ENCODE data around the gene LRRTM2.

LRRTM2 gene

GRCh38 chr5:138889994-138890393, 14.9 kb upstream of the LRRTM2 start:
- H3K4me3 ChIP-seq (ENCODE audit: low read depth, low read length): no peak overlapping the region
- TF ChIP-seq CTCF (IDR thresholded peaks at IDR 0.05; ENCODE audit: low read depth, low read length, missing control alignments): no peak
- in situ Hi-C loops (cut with HindIII; ENCODE audit: low sequenced_read_pairs): loop anchor here (5.0 kb wide), 1 partner anchor 43 kb away; no protein-coding TSS in a partner anchor
- DNase-seq (ENCODE audit: low read depth): no peak

- no peak for TF ChIP-seq CTCF (IDR thresholded peaks at IDR 0.05; ENCODE audit: low read depth, low read length, missing control alignments)
- DNase-seq (ENCODE audit: low read depth): no peak
- in situ Hi-C loops (cut with HindIII; ENCODE audit: low sequenced_read_pairs): no loop called here
- no peak overlapping the region for H3K4me3 ChIP-seq (ENCODE audit: low read depth, low read length)
Observed at GRCh38 chr5:138884554-138884953, 9.4 kb upstream of the LRRTM2 start.

GRCh38 chr5:138884094-138884493, 9.0 kb upstream of the LRRTM2 start:
- no peak for DNase-seq (ENCODE audit: low read depth)
- in situ Hi-C loops (cut with HindIII; ENCODE audit: low sequenced_read_pairs): no loop called here
- TF ChIP-seq CTCF (IDR thresholded peaks at IDR 0.05; ENCODE audit: low read depth, low read length, missing control alignments): no peak
- H3K4me3 ChIP-seq (ENCODE audit: low read depth, low read length): no peak overlapping the region

- no peak overlapping the region for H3K4me3 ChIP-seq (ENCODE audit: low read depth, low read length)
- in situ Hi-C loops (cut with HindIII; ENCODE audit: low sequenced_read_pairs): no loop called here
- no peak for DNase-seq (ENCODE audit: low read depth)
- no peak for TF ChIP-seq CTCF (IDR thresholded peaks at IDR 0.05; ENCODE audit: low read depth, low read length, missing control alignments)
Observed at GRCh38 chr5:138883211-138883610, 8.1 kb upstream of the LRRTM2 start.

GRCh38 chr5:138878437-138879235, 3.5 kb upstream of the LRRTM2 start:
- DNase-seq (ENCODE audit: low read depth): no peak
- TF ChIP-seq CTCF (IDR thresholded peaks at IDR 0.05; ENCODE audit: low read depth, low read length, missing control alignments): no peak
- H3K4me3 ChIP-seq (ENCODE audit: low read depth, low read length): no peak overlapping the region
- in situ Hi-C loops (cut with HindIII; ENCODE audit: low sequenced_read_pairs): no loop called here

GRCh38 chr5:138876811-138877210, 1.7 kb upstream of the LRRTM2 start:
- TF ChIP-seq CTCF (IDR thresholded peaks at IDR 0.05; ENCODE audit: low read depth, low read length, missing control alignments): no peak
- no peak for DNase-seq (ENCODE audit: low read depth)
- H3K4me3 ChIP-seq (ENCODE audit: low read depth, low read length): no peak overlapping the region
- in situ Hi-C loops (cut with HindIII; ENCODE audit: low sequenced_read_pairs): no loop called here

Measured in astrocyte of the cerebellum (primary cell).